GM13976 (cell line): ENCODE data around the gene FAM120A.

ENCODE experiments used
- DNase-seq: peaks from one replicate; pipeline ENCODE4 v3.0.0; 2012; ENCODE audit warnings: low spot score
- in situ Hi-C: fragments of 300-500 bp; cut with MboI; formaldehyde crosslinking; loops from one replicate; pipeline ENCODE4 v1.12.0; 2022; ENCODE audit warnings: low sequenced_read_pairs, mixed read lengths, inconsistent platforms; ENCODE audit not compliant: unreplicated experiment
- TF ChIP-seq, protein P1 (sequence below): IDR thresholded peaks from 2 replicates; pipeline ENCODE4 v1.5.1; 2012; ENCODE audit warnings: borderline replicate concordance, mild to moderate bottlenecking; ENCODE audit not compliant: insufficient read depth; ENCODE audit errors: extremely low read depth, missing control alignments, control extremely low read depth

The FAM120A gene

GRCh38 chr9:93417538-93417937 is 33.9 kb upstream of the FAM120A start:
- TF ChIP-seq, protein P1, sequence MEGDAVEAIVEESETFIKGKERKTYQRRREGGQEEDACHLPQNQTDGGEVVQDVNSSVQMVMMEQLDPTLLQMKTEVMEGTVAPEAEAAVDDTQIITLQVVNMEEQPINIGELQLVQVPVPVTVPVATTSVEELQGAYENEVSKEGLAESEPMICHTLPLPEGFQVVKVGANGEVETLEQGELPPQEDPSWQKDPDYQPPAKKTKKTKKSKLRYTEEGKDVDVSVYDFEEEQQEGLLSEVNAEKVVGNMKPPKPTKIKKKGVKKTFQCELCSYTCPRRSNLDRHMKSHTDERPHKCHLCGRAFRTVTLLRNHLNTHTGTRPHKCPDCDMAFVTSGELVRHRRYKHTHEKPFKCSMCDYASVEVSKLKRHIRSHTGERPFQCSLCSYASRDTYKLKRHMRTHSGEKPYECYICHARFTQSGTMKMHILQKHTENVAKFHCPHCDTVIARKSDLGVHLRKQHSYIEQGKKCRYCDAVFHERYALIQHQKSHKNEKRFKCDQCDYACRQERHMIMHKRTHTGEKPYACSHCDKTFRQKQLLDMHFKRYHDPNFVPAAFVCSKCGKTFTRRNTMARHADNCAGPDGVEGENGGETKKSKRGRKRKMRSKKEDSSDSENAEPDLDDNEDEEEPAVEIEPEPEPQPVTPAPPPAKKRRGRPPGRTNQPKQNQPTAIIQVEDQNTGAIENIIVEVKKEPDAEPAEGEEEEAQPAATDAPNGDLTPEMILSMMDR: no peak
- in situ Hi-C loops: no loop called here
- no peak for DNase-seq

DNA sequence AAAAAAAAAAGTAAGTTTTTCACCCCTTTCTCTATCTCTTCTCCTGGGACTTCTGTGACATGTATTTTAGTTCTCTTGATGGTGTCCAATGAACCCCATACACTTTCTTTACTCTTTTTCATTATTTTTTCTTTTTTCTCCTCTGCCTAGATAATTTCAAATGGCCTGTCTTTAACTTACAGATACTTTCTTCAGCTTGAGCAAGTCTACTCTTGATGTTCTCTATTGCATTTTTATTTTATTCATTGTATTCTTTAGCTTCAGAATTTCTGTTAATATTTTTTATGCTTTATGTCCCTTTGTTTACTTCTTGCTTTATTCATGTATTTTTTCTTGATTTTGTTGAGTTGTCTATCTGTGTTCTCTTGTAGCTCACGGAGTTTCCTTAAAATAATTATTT is 32.5 kb upstream of the FAM120A start:
- no peak for DNase-seq
- TF ChIP-seq, protein P1: no peak
- in situ Hi-C loops: no loop called here

DNA sequence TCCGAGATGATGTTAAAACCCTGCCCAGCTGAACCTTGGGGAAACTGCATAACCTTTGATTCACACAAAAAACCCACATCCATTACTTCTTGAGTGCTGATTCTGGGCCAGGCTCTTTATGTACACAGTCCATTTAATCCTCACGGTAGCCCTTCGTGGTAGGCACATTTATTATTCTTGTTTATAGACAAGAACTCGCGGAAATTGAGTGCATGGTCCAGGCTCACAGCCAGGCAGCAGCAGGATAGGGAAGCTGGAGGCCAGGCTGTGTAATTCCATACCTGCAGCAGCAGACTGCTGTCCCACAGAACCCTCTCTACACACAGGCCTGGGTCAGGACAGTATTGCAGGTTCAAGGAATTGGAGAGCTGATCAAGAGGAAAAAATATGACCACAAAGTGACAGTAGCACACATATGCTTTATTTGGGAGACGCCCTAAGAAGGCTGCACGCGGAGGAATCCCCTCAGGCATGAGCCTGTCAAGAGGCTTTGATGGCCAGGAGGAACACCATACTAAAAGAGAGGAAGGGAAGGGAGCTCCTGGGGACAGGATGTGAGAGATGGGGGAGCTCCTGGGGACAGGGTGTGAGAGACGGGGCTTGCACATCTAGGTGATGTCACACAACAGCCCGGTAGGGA is 28.4 kb upstream of the FAM120A start:
- TF ChIP-seq, protein P1: no peak
- no peak for DNase-seq
- in situ Hi-C loops: no loop called here

- TF ChIP-seq, protein P1: no peak
- no peak for DNase-seq
- in situ Hi-C loops: no loop called here
Measured at GRCh38 chr9:93427655-93428379, 23.7 kb upstream of the FAM120A start.

GRCh38 chr9:93431539-93432105 is 19.9 kb upstream of the FAM120A start:
- TF ChIP-seq, protein P1: no peak
- DNase-seq: no peak
- in situ Hi-C loops: no loop called here

- in situ Hi-C loops: no loop called here
- TF ChIP-seq, protein P1: no peak
- DNase-seq: no peak
Measured at GRCh38 chr9:93432964-93433363, 18.5 kb upstream of the FAM120A start.

DNA sequence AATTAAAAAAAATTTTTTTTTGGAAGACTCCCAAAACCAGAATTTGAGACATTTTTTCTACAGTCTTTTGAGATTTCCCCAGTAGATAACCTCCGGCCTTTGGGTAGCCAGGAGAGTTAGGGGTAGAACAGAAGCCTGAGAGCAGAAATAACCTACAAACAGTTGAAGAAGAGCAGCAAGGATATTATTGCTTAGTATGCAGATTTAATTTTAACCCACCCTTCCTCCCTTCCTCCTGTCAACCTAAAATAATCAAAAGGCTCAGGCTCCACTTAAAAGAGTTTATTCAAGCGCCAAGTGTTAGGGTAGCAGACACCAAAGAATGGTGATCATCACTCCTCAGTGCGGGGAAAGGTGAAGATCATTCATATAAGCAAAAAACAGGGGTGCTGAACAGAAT is 17.4 kb upstream of the FAM120A start:
- in situ Hi-C loops: no loop called here
- no peak for DNase-seq
- TF ChIP-seq, protein P1: no peak
